Cerebellar cortex (tissue), 1 donor: ENCODE measurements around the gene PTPRM.

Experiments used
- DNase-seq: peaks from one replicate; pipeline ENCODE4 v3.0.0-alpha.2; 2015; ENCODE audit warnings: low spot score

Gene PTPRM

GRCh38 chr18:8175501-8176061 lies 608.5 kb downstream of the PTPRM start:
- no peak for DNase-seq

GRCh38 chr18:8176109-8176508 lies 609.0 kb downstream of the PTPRM start:
- no peak for DNase-seq

GRCh38 chr18:8176554-8176953 lies 609.4 kb downstream of the PTPRM start:
- no peak for DNase-seq

- DNase-seq: no peak
Observed at GRCh38 chr18:8177330-8178016, 610.4 kb downstream of the PTPRM start.

- no peak for DNase-seq
Observed at GRCh38 chr18:8186413-8186812, 619.3 kb downstream of the PTPRM start.

- no peak for DNase-seq
Observed at GRCh38 chr18:8188184-8188583, 621.1 kb downstream of the PTPRM start.

- DNase-seq: no peak
Observed at GRCh38 chr18:8190980-8191379, 623.9 kb downstream of the PTPRM start.

- DNase-seq: no peak
Observed at GRCh38 chr18:8194431-8194830, 627.3 kb downstream of the PTPRM start.

- DNase-seq: no peak
Observed at GRCh38 chr18:8196238-8196637, 629.1 kb downstream of the PTPRM start.

GRCh38 chr18:8197499-8197898 lies 630.4 kb downstream of the PTPRM start:
- DNase-seq: no peak

GRCh38 chr18:8207996-8208395 lies 640.9 kb downstream of the PTPRM start:
- DNase-seq: no peak

- no peak for DNase-seq
Observed at GRCh38 chr18:8208716-8209115, 641.6 kb downstream of the PTPRM start.

GRCh38 chr18:8212896-8213780 lies 646.0 kb downstream of the PTPRM start:
- DNase-seq: no peak

- DNase-seq: no peak
Observed at GRCh38 chr18:8215741-8216140, 648.6 kb downstream of the PTPRM start.

GRCh38 chr18:8217051-8217564 lies 650.0 kb downstream of the PTPRM start:
- no peak for DNase-seq

- DNase-seq: no peak
Observed at GRCh38 chr18:8218197-8218596, 651.1 kb downstream of the PTPRM start.

GRCh38 chr18:8221452-8221851 lies 654.3 kb downstream of the PTPRM start:
- DNase-seq: no peak

GRCh38 chr18:8224576-8224975 lies 657.5 kb downstream of the PTPRM start:
- no peak for DNase-seq

GRCh38 chr18:8229040-8229439 lies 661.9 kb downstream of the PTPRM start:
- no peak for DNase-seq

GRCh38 chr18:8229787-8230186 lies 662.7 kb downstream of the PTPRM start:
- no peak for DNase-seq

GRCh38 chr18:8231316-8231715 lies 664.2 kb downstream of the PTPRM start:
- DNase-seq: no peak

GRCh38 chr18:8232791-8233190 lies 665.7 kb downstream of the PTPRM start:
- no peak for DNase-seq

- no peak for DNase-seq
Observed at GRCh38 chr18:8235894-8236293, 668.8 kb downstream of the PTPRM start.
